HEK293 (cell line): ENCODE measurements around the gene CABLES2.
A peak's percentile ranks its signal among the peaks of the same experiment; 100 is the strongest.

Source experiments
- CTCF ChIA-PET: fragments of 350-600 bp; formaldehyde crosslinking; extraction: SDS; loops from one replicate; lab custom pipeline; 2021; ENCODE audit warnings: antibody characterized with exemption; lab: Yijun Ruan, JAX
- POLR2A ChIA-PET: fragments of 300-600 bp; formaldehyde crosslinking; extraction: SDS; loops from one replicate; lab custom pipeline; 2020; ENCODE audit warnings: antibody characterized with exemption, inconsistent platforms; lab: Yijun Ruan, JAX
- H3K27ac ChIP-seq: fragments of 200-500 bp; sonication (Bioruptor generic); 2 replicates; pipeline ENCODE4 v1.5.1; 2014; ENCODE audit warnings: low read depth, low read length, control low read depth, inconsistent platforms; ENCODE audit errors: extremely low read depth
- H3K36me3 ChIP-seq, 2 experiments: fragments of 200-500 bp in 1 of 2; sonication (Bioruptor generic) in 1 of 2; 1 replicate in 1 of 2; 2 replicates in 1 of 2; pipeline ENCODE4 v1.5.1; 2014 to 2017; ENCODE audit warnings: inconsistent platforms in 2 of 2, low read length in 2 of 2; ENCODE audit not compliant: control insufficient read depth in 2 of 2, insufficient read depth in 1 of 2
- H3K4me1 ChIP-seq: fragments of 200-500 bp; sonication (Bioruptor generic); 2 replicates; pipeline ENCODE4 v1.5.1; 2014; ENCODE audit warnings: mild to moderate bottlenecking, low read length, inconsistent platforms; ENCODE audit not compliant: control insufficient read depth, insufficient read depth
- H3K4me3 ChIP-seq: 2 replicates; pipeline ENCODE4 v1.5.1; 2011; ENCODE audit warnings: low read depth, mild to moderate bottlenecking, control low read depth, low read length, moderate library complexity
- H3K9me3 ChIP-seq: fragments of 200-500 bp; sonication (Bioruptor generic); 2 replicates; pipeline ENCODE4 v1.5.1; 2014; ENCODE audit warnings: low read depth, low read length, inconsistent platforms; ENCODE audit not compliant: control insufficient read depth, insufficient read depth
- BCL6B ChIP-seq: fragments of 450-650 bp; formaldehyde crosslinking; IDR thresholded peaks from 2 replicates; pipeline ENCODE4 v1.5.1; 2017; ENCODE audit warnings: missing biosample characterization, missing genetic modification characterization
- EGR2 ChIP-seq: fragments of 450-650 bp; formaldehyde crosslinking; IDR thresholded peaks from 2 replicates; pipeline ENCODE4 v1.5.1; 2016; ENCODE audit warnings: low read depth, missing biosample characterization, missing genetic modification characterization
- FEZF1 ChIP-seq: fragments of 450-650 bp; formaldehyde crosslinking; IDR thresholded peaks from 2 replicates; pipeline ENCODE4 v1.5.1; 2016; ENCODE audit warnings: missing biosample characterization, missing genetic modification characterization
- GLIS2 ChIP-seq: fragments of 450-650 bp; formaldehyde crosslinking; IDR thresholded peaks from 2 replicates; pipeline ENCODE4 v1.5.1; 2016; ENCODE audit warnings: missing biosample characterization, missing genetic modification characterization
- PRDM6 ChIP-seq: fragments of 450-650 bp; formaldehyde crosslinking; IDR thresholded peaks from 2 replicates; pipeline ENCODE4 v1.5.1; 2017; ENCODE audit warnings: missing biosample characterization, missing genetic modification characterization
- RBAK ChIP-seq: fragments of 450-650 bp; formaldehyde crosslinking; IDR thresholded peaks from 2 replicates; pipeline ENCODE4 v1.5.1; 2016; ENCODE audit warnings: missing biosample characterization, missing genetic modification characterization
- SCRT1 ChIP-seq: fragments of 450-650 bp; formaldehyde crosslinking; IDR thresholded peaks from 2 replicates; pipeline ENCODE4 v1.5.1; 2016; ENCODE audit warnings: missing biosample characterization, missing genetic modification characterization, borderline replicate concordance
- WT1 ChIP-seq: fragments of 450-650 bp; formaldehyde crosslinking; IDR thresholded peaks from 2 replicates; pipeline ENCODE4 v1.5.1; 2016; ENCODE audit warnings: missing biosample characterization, missing genetic modification characterization
- ZFP37 ChIP-seq: fragments of 450-650 bp; formaldehyde crosslinking; IDR thresholded peaks from 2 replicates; pipeline ENCODE4 v1.5.1; 2016; ENCODE audit warnings: missing biosample characterization, missing genetic modification characterization
- ZIC2 ChIP-seq: fragments of 450-650 bp; formaldehyde crosslinking; IDR thresholded peaks from 2 replicates; pipeline ENCODE4 v1.5.1; 2016; ENCODE audit warnings: missing biosample characterization, missing genetic modification characterization
- ZNF10 ChIP-seq: fragments of 450-650 bp; formaldehyde crosslinking; IDR thresholded peaks from 2 replicates; pipeline ENCODE4 v1.5.1; 2017; ENCODE audit warnings: missing biosample characterization, missing genetic modification characterization
- ZNF133 ChIP-seq: fragments of 450-650 bp; formaldehyde crosslinking; IDR thresholded peaks from 2 replicates; pipeline ENCODE4 v1.5.1; 2016; ENCODE audit warnings: missing biosample characterization, missing genetic modification characterization
- ZNF16 ChIP-seq: fragments of 450-650 bp; formaldehyde crosslinking; IDR thresholded peaks from 2 replicates; pipeline ENCODE4 v1.5.1; 2016; ENCODE audit warnings: low read depth, missing biosample characterization, missing genetic modification characterization
- ZNF169 ChIP-seq: fragments of 450-650 bp; formaldehyde crosslinking; IDR thresholded peaks from 2 replicates; pipeline ENCODE4 v1.5.1; 2016; ENCODE audit warnings: missing biosample characterization, missing genetic modification characterization
- ZNF239 ChIP-seq: fragments of 450-650 bp; formaldehyde crosslinking; IDR thresholded peaks from 2 replicates; pipeline ENCODE4 v1.5.1; 2016; ENCODE audit warnings: missing biosample characterization, missing genetic modification characterization
- ZNF248 ChIP-seq: fragments of 450-650 bp; formaldehyde crosslinking; IDR thresholded peaks from 2 replicates; pipeline ENCODE4 v1.5.1; 2017; ENCODE audit warnings: missing biosample characterization, missing genetic modification characterization
- ZNF292 ChIP-seq: fragments of 450-650 bp; formaldehyde crosslinking; IDR thresholded peaks from 2 replicates; pipeline ENCODE4 v1.5.1; 2016; ENCODE audit warnings: low read depth, missing biosample characterization, missing genetic modification characterization, borderline replicate concordance
- ZNF561 ChIP-seq: fragments of 450-650 bp; IDR thresholded peaks from 2 replicates; pipeline ENCODE4 v1.5.1; 2018; ENCODE audit warnings: missing biosample characterization, missing genetic modification characterization, borderline replicate concordance
- ZNF600 ChIP-seq: fragments of 450-650 bp; formaldehyde crosslinking; IDR thresholded peaks from 2 replicates; pipeline ENCODE4 v1.5.1; 2016; ENCODE audit warnings: missing biosample characterization, missing genetic modification characterization
- ZNF747 ChIP-seq: fragments of 450-650 bp; formaldehyde crosslinking; IDR thresholded peaks from 2 replicates; pipeline ENCODE4 v1.5.1; 2016; ENCODE audit warnings: missing biosample characterization, missing genetic modification characterization
- ZNF792 ChIP-seq: fragments of 450-650 bp; formaldehyde crosslinking; IDR thresholded peaks from 2 replicates; pipeline ENCODE4 v1.5.1; 2016; ENCODE audit warnings: missing biosample characterization, missing genetic modification characterization
- ZXDB ChIP-seq: fragments of 450-650 bp; formaldehyde crosslinking; IDR thresholded peaks from 2 replicates; pipeline ENCODE4 v1.5.1; 2016; ENCODE audit warnings: missing biosample characterization, missing genetic modification characterization

The CABLES2 gene

GRCh38 chr20:62404112-62404665 lies 2.9 kb downstream of the CABLES2 start:
- Histone ChIP-seq H3K4me3 (no peak overlapping the region), H3K9me3 (no peaks in the 10 kb centered on the region), H3K27ac (no peak overlapping the region), H3K36me3 (peaks cover 0 to 42% of the 10 kb centered on the region in 2 experiments; a peak in 1 of 3 replicates), H3K4me1 (0 out of 2 replicates have a peak, but pooled peaks cover 2% of the 10 kb centered on the region)
- no peak for TF ChIP-seq SCRT1 (tag by site-specific recombination)
- TF ChIP-seq ZNF792 (tag by site-specific recombination) = no peak
- TF ChIP-seq FEZF1 (tag by site-specific recombination) = no peak
- TF ChIP-seq ZNF292 (tag by site-specific recombination) = no peak
- CTCF ChIA-PET = interaction anchor here (0.8 kb wide), 1 partner anchor 14 kb away, joined by 4 read pairs; no protein-coding TSS in a partner anchor
- POLR2A ChIA-PET = no interaction called here

GRCh38 chr20:62403331-62403730 lies 3.8 kb downstream of the CABLES2 start:
- 0 out of 2 replicates have a peak, but pooled peaks cover 2% of the 10 kb centered on the region for H3K4me1 ChIP-seq
- no peaks in the 10 kb centered on the region for H3K9me3 ChIP-seq
- peaks cover 0 to 42% of the 10 kb centered on the region in 2 experiments; a peak in 1 of 3 replicates for H3K36me3 ChIP-seq
- H3K27ac ChIP-seq = no peak overlapping the region
- no peak for TF ChIP-seq ZNF133
- no peak for TF ChIP-seq ZNF248 (tag by site-specific recombination)
- 0 out of 2 replicates have a peak, but pooled peaks have one; percentile 24 for TF ChIP-seq EGR2
- TF ChIP-seq ZXDB (tag by site-specific recombination) = no peak
- no peak overlapping the region for H3K4me3 ChIP-seq
- POLR2A ChIA-PET = interaction anchor here (1.9 kb wide), 1 partner anchor 16 kb away, joined by 7 read pairs; the partner anchor contains the start of gene RPS21
- CTCF ChIA-PET = no interaction called here

GRCh38 chr20:62402456-62403150 lies 4.5 kb downstream of the CABLES2 start:
- POLR2A ChIA-PET = interaction anchor here (0.9 to 1.9 kb wide), 2 partner anchors 14 to 16 kb away, joined by 3 to 7 read pairs; partner anchors contain the start of gene RPS21
- TF ChIP-seq ZNF16 (tag by site-specific recombination) (no peak), EGR2 (peak; percentile 37; the same call in 1 of the 2 replicates)
- Histone ChIP-seq H3K36me3 (peaks cover 0 to 48% of the 10 kb centered on the region in 2 experiments; a peak in 2 of 3 replicates), H3K9me3 (no peaks in the 10 kb centered on the region), H3K4me1 (0 out of 2 replicates have a peak, but pooled peaks cover 2% of the 10 kb centered on the region), H3K4me3 (no peak overlapping the region), H3K27ac (no peak overlapping the region)
- CTCF ChIA-PET = no interaction called here

GRCh38 chr20:62401331-62401779 lies 5.7 kb downstream of the CABLES2 start:
- peaks cover 0 to 49% of the 10 kb centered on the region in 2 experiments; a peak in 2 of 3 replicates for H3K36me3 ChIP-seq
- H3K27ac ChIP-seq = no peak overlapping the region

GRCh38 chr20:62400541-62400940 lies 6.5 kb downstream of the CABLES2 start:
- POLR2A ChIA-PET = interaction anchor here (1.3 kb wide), 1 partner anchor 10 kb away, joined by 6 read pairs; no protein-coding TSS in a partner anchor
- Histone ChIP-seq H3K4me3 (no peak overlapping the region), H3K9me3 (no peaks in the 10 kb centered on the region), H3K27ac (no peak overlapping the region), H3K36me3 (peaks cover 0 to 49% of the 10 kb centered on the region in 2 experiments; a peak in 2 of 3 replicates), H3K4me1 (no peaks in the 10 kb centered on the region)
- CTCF ChIA-PET = interaction anchor here (2.4 kb wide), 1 partner anchor 10 kb away, joined by 11 read pairs; no protein-coding TSS in a partner anchor
- no peak for TF ChIP-seq SCRT1 (tag by site-specific recombination)
- no peak for TF ChIP-seq ZNF747 (tag by site-specific recombination)
- no peak for TF ChIP-seq GLIS2 (tag by site-specific recombination)
- TF ChIP-seq BCL6B (tag by site-specific recombination) = no peak
- no peak for TF ChIP-seq RBAK
- TF ChIP-seq ZNF169 (tag by site-specific recombination) = no peak
- TF ChIP-seq PRDM6 = no peak
- TF ChIP-seq ZFP37 (tag by site-specific recombination) = no peak
- no peak for TF ChIP-seq ZNF561 (tag by site-specific recombination)

More at GRCh38 chr20:62401331-62401779, 5.7 kb downstream of the CABLES2 start:
- no peak for TF ChIP-seq WT1 (tag by site-specific recombination)
- peak; percentile 48; the same call in 1 of the 2 replicates for TF ChIP-seq ZIC2 (tag by site-specific recombination)
- no peak for TF ChIP-seq RBAK
- TF ChIP-seq ZNF292 (tag by site-specific recombination) = no peak
- peak; percentile 80; the same call in 1 of the 2 replicates for TF ChIP-seq ZNF10
- no peak for TF ChIP-seq ZNF239
- TF ChIP-seq ZNF600 = no peak
- no peaks in the 10 kb centered on the region for H3K9me3 ChIP-seq
- no peak overlapping the region for H3K4me3 ChIP-seq
- CTCF ChIA-PET = interaction anchor here (2.4 kb wide), 1 partner anchor 9 kb away, joined by 11 read pairs; no protein-coding TSS in a partner anchor
- POLR2A ChIA-PET = interaction anchor here (0.9 to 1.9 kb wide), 2 partner anchors 12 to 14 kb away, joined by 3 to 7 read pairs; partner anchors contain the start of gene RPS21
- 0 out of 2 replicates have a peak, but pooled peaks cover under 1% of the 10 kb centered on the region for H3K4me1 ChIP-seq
